OCI-LY7 (cell line): ENCODE data around the gene PARM1. TPM values are rescaled to one million over a fixed set of nuclear protein-coding genes. Genes with fewer than 3 reads are reported as not detected.

Source experiments
- BruUV-seq: library from RNA; stranded (reverse); fragments of 400-500 nt; replicated peaks from 2 replicates; lab custom pipeline; 2021; lab: Mats Ljungman, UMichigan
- CTCF ChIA-PET: fragments of 300-600 bp; sonication (Branson Sonifier 250); formaldehyde crosslinking; loops from one replicate; lab custom pipeline; 2022; ENCODE audit warnings: antibody characterized with exemption; ENCODE audit not compliant: unreplicated experiment; lab: Charles Lee
- POLR2A ChIA-PET: fragments of 300-600 bp; sonication (Branson Sonifier 250); formaldehyde crosslinking; loops from one replicate; lab custom pipeline; 2022; ENCODE audit warnings: antibody characterized with exemption; lab: Charles Lee
- DNase-seq: peaks from one replicate; pipeline ENCODE4 v3.0.0-alpha.2; 2015; ENCODE audit warnings: low spot score
- H2AFZ ChIP-seq: fragments of 200-600 bp; sonication (generic), shearing (Covaris generic); 2 replicates; pipeline ENCODE4 v1.6.1; 2014; ENCODE audit warnings: mild to moderate bottlenecking, antibody characterized with exemption, low read length, moderate library complexity
- H3K27ac ChIP-seq: fragments of 200-600 bp; sonication (generic); 2 replicates; pipeline ENCODE4 v1.5.1; 2014; ENCODE audit warnings: mixed run types, low read depth, mild to moderate bottlenecking, moderate library complexity, low read length, inconsistent platforms; ENCODE audit not compliant: poor library complexity, severe bottlenecking
- H3K36me3 ChIP-seq: fragments of 200-600 bp; sonication (generic); 2 replicates; pipeline ENCODE4 v1.6.1; 2014; ENCODE audit warnings: mild to moderate bottlenecking, antibody characterized with exemption, low read length, moderate library complexity, mixed read lengths; ENCODE audit not compliant: insufficient read depth
- H3K4me1 ChIP-seq: fragments of 200-600 bp; sonication (generic); 2 replicates; pipeline ENCODE4 v1.5.1; 2014; ENCODE audit warnings: mild to moderate bottlenecking, low read length; ENCODE audit not compliant: insufficient read depth, poor library complexity, severe bottlenecking
- H3K4me2 ChIP-seq: fragments of 200-600 bp; sonication (generic); 2 replicates; pipeline ENCODE4 v1.6.1; 2014; ENCODE audit warnings: mild to moderate bottlenecking, low read length
- H3K4me3 ChIP-seq: fragments of 200-600 bp; sonication (generic); 2 replicates; pipeline ENCODE4 v1.5.1; 2014; ENCODE audit warnings: mild to moderate bottlenecking, low read depth, low read length; ENCODE audit not compliant: poor library complexity, severe bottlenecking
- H3K79me2 ChIP-seq: fragments of 200-600 bp; sonication (generic); 2 replicates; pipeline ENCODE4 v1.6.1; 2016; ENCODE audit warnings: low read depth, mild to moderate bottlenecking, low read length, moderate library complexity, mixed read lengths; ENCODE audit not compliant: insufficient read depth
- H3K9me2 ChIP-seq: fragments of 200-600 bp; sonication (generic); 2 replicates; pipeline ENCODE4 v1.6.1; 2016; ENCODE audit warnings: mild to moderate bottlenecking, low read length, mixed read lengths; ENCODE audit not compliant: insufficient read depth
- H3K9me3 ChIP-seq: fragments of 200-600 bp; sonication (generic); 2 replicates; pipeline ENCODE4 v1.6.1; 2014; ENCODE audit warnings: mild to moderate bottlenecking, mixed run types, low read length, mixed read lengths
- H4K20me1 ChIP-seq: fragments of 200-600 bp; sonication (generic); 2 replicates; pipeline ENCODE4 v1.6.1; 2014; ENCODE audit warnings: mild to moderate bottlenecking, antibody characterized with exemption, low read length, moderate library complexity, mixed read lengths; ENCODE audit not compliant: insufficient read depth
- CTCF ChIP-seq: fragments of 200-600 bp; sonication (generic); conservative IDR thresholded peaks from 2 replicates; pipeline ENCODE4 v1.5.1; 2014; ENCODE audit warnings: mild to moderate bottlenecking, antibody characterized with exemption, low read length, moderate library complexity, mixed read lengths
- EZH2phosphoT487 ChIP-seq: fragments of 200-600 bp; sonication (generic); IDR thresholded peaks from 2 replicates; pipeline ENCODE4 v1.6.1; 2018; ENCODE audit warnings: low read depth, borderline replicate concordance, mild to moderate bottlenecking, mixed run types, antibody characterized with exemption, low read length, moderate library complexity, mixed read lengths
- intact Hi-C: fragments of 100-400 bp; cut with micrococcal nuclease; formaldehyde crosslinking; loops from one replicate; pipeline ENCODE4 v1.10.0; 2022; ENCODE audit not compliant: unreplicated experiment
- total RNA-seq, 2 experiments: library from RNA; depleted of rRNA in 1 of 2; stranded (reverse); fragments of >200 nt in 1 of 2; shearing (Covaris generic) in 1 of 2; gene quantifications; 2 replicates each; pipeline ENCODE4 v1.2.3, GENCODE V29; 2014 to 2022

PARM1 gene
- total RNA-seq, 2 experiments from 2014 or later: not detected

GRCh38 chr4:75081561-75081960, 148.6 kb downstream of the PARM1 start:
- BruUV-seq: no TSS peak
- CTCF ChIA-PET: no interaction called here
- POLR2A ChIA-PET: no interaction called here

GRCh38 chr4:75087416-75087815, 154.5 kb downstream of the PARM1 start:
- TF ChIP-seq CTCF (no peak), EZH2phosphoT487 (no peak)
- Histone ChIP-seq H3K27ac (no peak overlapping the region), H3K4me3 (no peak overlapping the region), H4K20me1 (no peaks in the 10 kb centered on the region), H3K4me1 (no peaks in the 10 kb centered on the region), H3K9me2 (no peaks in the 10 kb centered on the region), H3K79me2 (no peaks in the 10 kb centered on the region), H3K9me3 (no peaks in the 10 kb centered on the region), H2AFZ (no peak overlapping the region), H3K4me2 (no peak overlapping the region), H3K36me3 (no peaks in the 10 kb centered on the region)
- POLR2A ChIA-PET: no interaction called here
- intact Hi-C loops: no loop called here
- DNase-seq: no peak
- no TSS peak for BruUV-seq
- CTCF ChIA-PET: no interaction called here

More at GRCh38 chr4:75081561-75081960, 148.6 kb downstream of the PARM1 start:
- H3K9me3 ChIP-seq: no peaks in the 10 kb centered on the region
- no peak for DNase-seq
- no peaks in the 10 kb centered on the region for H3K9me2 ChIP-seq
- H3K4me1 ChIP-seq: no peaks in the 10 kb centered on the region
- no peak overlapping the region for H3K4me2 ChIP-seq
- no peak overlapping the region for H3K4me3 ChIP-seq
- no peaks in the 10 kb centered on the region for H3K79me2 ChIP-seq
- H3K27ac ChIP-seq: no peak overlapping the region
- TF ChIP-seq EZH2phosphoT487: no peak
- no peak for TF ChIP-seq CTCF
- H2AFZ ChIP-seq: no peak overlapping the region
- H4K20me1 ChIP-seq: no peaks in the 10 kb centered on the region
- intact Hi-C loops: no loop called here
- no peaks in the 10 kb centered on the region for H3K36me3 ChIP-seq

GRCh38 chr4:75087865-75088264, 154.9 kb downstream of the PARM1 start:
- Histone ChIP-seq H2AFZ (no peak overlapping the region), H3K9me3 (no peaks in the 10 kb centered on the region), H4K20me1 (no peaks in the 10 kb centered on the region), H3K36me3 (no peaks in the 10 kb centered on the region), H3K9me2 (no peaks in the 10 kb centered on the region), H3K79me2 (no peaks in the 10 kb centered on the region), H3K4me1 (no peaks in the 10 kb centered on the region), H3K4me2 (no peak overlapping the region), H3K27ac (no peak overlapping the region), H3K4me3 (no peak overlapping the region)
- BruUV-seq: no TSS peak
- no peak for DNase-seq
- TF ChIP-seq CTCF (no peak), EZH2phosphoT487 (no peak)
- intact Hi-C loops: no loop called here
- POLR2A ChIA-PET: no interaction called here
- CTCF ChIA-PET: no interaction called here
